ENCODE results near the gene STARD9. TPM values are rescaled to one million over a fixed set of nuclear protein-coding genes. Genes with fewer than 3 reads are reported as not detected.

The STARD9 gene
- total and polyA plus RNA-seq, 10 of the 15 experiments (the other 5 are each of a cell fraction or from before 2014, with no cell fraction given), result 0.58 to 11.5 (median 6.1) TPM

- TF ChIP-seq REST (IDR thresholded peaks at IDR 0.05; ENCODE audit: low read depth, low read length), result no peak
- no peak for TF ChIP-seq FOXM1 (IDR thresholded peaks at IDR 0.05; ENCODE audit: low read depth, low read length)
- TF ChIP-seq NR2F1 (conservative IDR thresholded peaks at IDR 0.05), result no peak
- no peak for TF ChIP-seq LARP7 (IDR thresholded peaks at IDR 0.05)
- TF ChIP-seq E4F1 (IDR thresholded peaks at IDR 0.05; ENCODE audit: borderline replicate concordance, partially characterized antibody), result no peak
- no peak for TF ChIP-seq PBX3 (IDR thresholded peaks at IDR 0.05; ENCODE audit: insufficient replicate concordance, low read depth, low read length)
- TF ChIP-seq RCOR1 (conservative IDR thresholded peaks at IDR 0.05; ENCODE audit: low read depth, low read length), result no peak
- no peak for TF ChIP-seq ATF7 (IDR thresholded peaks at IDR 0.05; ENCODE audit: low read depth)
Measured at GRCh38 chr15:42724276-42724675, 148.9 kb downstream of the STARD9 start (continued).

All from GM12878 (cell line).